ENCODE results near the gene TRIM62. TPM values are rescaled to one million over a fixed set of nuclear protein-coding genes. Genes with fewer than 3 reads are reported as not detected.

The TRIM62 gene
- total and polyA plus RNA-seq, 10 donors: 2.5 to 16.1 (median 9.2) TPM

- H3K27me3 ChIP-seq (replicated peaks in 1 of 7): no peaks in the 10 kb centered on the region
- H3K36me3 ChIP-seq: peaks cover 0 to 30% (median 2%) of the 10 kb centered on the region in 6 donors
- no peak for DNase-seq
- no peak overlapping the region for H3K27ac ChIP-seq
- H3K4me3 ChIP-seq: no peak overlapping the region
- WGBS, 5 donors: 70 to 85% (median 79%) methylated on average over 3 of the region's 3 CpGs
- TF ChIP-seq POLR2A (IDR thresholded peaks at IDR 0.05): no peak
- no peak for TF ChIP-seq CTCF (IDR thresholded peaks at IDR 0.05 in 8 of 11, conservative IDR thresholded peaks at IDR 0.05 in 3 of 11)
- no peak for TF ChIP-seq POLR2AphosphoS5 (IDR thresholded peaks at IDR 0.05)
- peaks cover 0 to 39% (median 20%) of the 10 kb centered on the region in 6 donors for H3K4me1 ChIP-seq
- no peaks in the 10 kb centered on the region for H3K9me3 ChIP-seq
- intact Hi-C loops (cut with DNase I; ENCODE audit: low total_unique reads): no loop called here
Measured at GRCh38 chr1:33177996-33178540, 3.8 kb downstream of the TRIM62 start.

- TF ChIP-seq POLR2AphosphoS5 (IDR thresholded peaks at IDR 0.05) (no peak), POLR2A (IDR thresholded peaks at IDR 0.05) (no peak), CTCF (IDR thresholded peaks at IDR 0.05 in 8 of 11, conservative IDR thresholded peaks at IDR 0.05 in 3 of 11) (no peak)
- Histone ChIP-seq H3K9me3 (no peaks in the 10 kb centered on the region), H3K4me3 (no peak overlapping the region), H3K36me3 (peaks cover 0 to 30% (median 2%) of the 10 kb centered on the region in 6 donors), H3K4me1 (peaks cover 0 to 34% (median 15%) of the 10 kb centered on the region in 6 donors), H3K27ac (no peak overlapping the region), H3K27me3 (replicated peaks in 1 of 7) (no peaks in the 10 kb centered on the region)
- intact Hi-C loops (cut with DNase I; ENCODE audit: low total_unique reads): no loop called here
- WGBS, 5 donors: 45 to 81% (median 47%) methylated on average over 4 of the region's 4 CpGs
- DNase-seq: no peak
Measured at GRCh38 chr1:33176887-33177286, 5.0 kb downstream of the TRIM62 start.

GRCh38 chr1:33176362-33176850 is 5.4 kb downstream of the TRIM62 start:
- TF ChIP-seq POLR2A (IDR thresholded peaks at IDR 0.05): no peak
- TF ChIP-seq POLR2AphosphoS5 (IDR thresholded peaks at IDR 0.05): no peak
- no peak for TF ChIP-seq CTCF (IDR thresholded peaks at IDR 0.05 in 8 of 11, conservative IDR thresholded peaks at IDR 0.05 in 3 of 11)
- Histone ChIP-seq H3K27ac (no peak overlapping the region), H3K9me3 (no peaks in the 10 kb centered on the region), H3K27me3 (replicated peaks in 1 of 7) (no peaks in the 10 kb centered on the region), H3K4me3 (no peak overlapping the region), H3K4me1 (peaks cover 0 to 35% (median 16%) of the 10 kb centered on the region in 6 donors), H3K36me3 (peaks cover 0 to 30% (median 2%) of the 10 kb centered on the region in 6 donors)
- DNase-seq: no peak
- WGBS, 5 donors: 81 to 92% (median 88%) methylated on average over 6 to 11 of the region's 11 CpGs
- intact Hi-C loops (cut with DNase I; ENCODE audit: low total_unique reads): no loop called here

- TF ChIP-seq POLR2A (IDR thresholded peaks at IDR 0.05): no peak
- no peak for TF ChIP-seq POLR2AphosphoS5 (IDR thresholded peaks at IDR 0.05)
- no peak for TF ChIP-seq CTCF (IDR thresholded peaks at IDR 0.05 in 8 of 11, conservative IDR thresholded peaks at IDR 0.05 in 3 of 11)
- no peak overlapping the region for H3K27ac ChIP-seq
- no peak overlapping the region for H3K4me3 ChIP-seq
- intact Hi-C loops (cut with DNase I; ENCODE audit: low total_unique reads): no loop called here
- no peak for DNase-seq
- no peaks in the 10 kb centered on the region for H3K9me3 ChIP-seq
- no peaks in the 10 kb centered on the region for H3K27me3 ChIP-seq (replicated peaks in 1 of 7)
- H3K4me1 ChIP-seq: peaks cover 0 to 35% (median 16%) of the 10 kb centered on the region in 6 donors
- peaks cover 0 to 34% (median 2%) of the 10 kb centered on the region in 6 donors for H3K36me3 ChIP-seq
- WGBS, 5 donors: 92 to 100% (median 95%) methylated on average over 2 of the region's 2 CpGs
Measured at GRCh38 chr1:33175865-33176264, 6.0 kb downstream of the TRIM62 start.
